ENCODE results near the gene UGT1A9. TPM values are rescaled to one million over a fixed set of nuclear protein-coding genes. Genes with fewer than 3 reads are reported as not detected.

UGT1A9 gene
- polyA plus RNA-seq, 1 donor (not counting 4 experiments of a cell fraction or from before 2014, with no cell fraction given) = not detected

DNA sequence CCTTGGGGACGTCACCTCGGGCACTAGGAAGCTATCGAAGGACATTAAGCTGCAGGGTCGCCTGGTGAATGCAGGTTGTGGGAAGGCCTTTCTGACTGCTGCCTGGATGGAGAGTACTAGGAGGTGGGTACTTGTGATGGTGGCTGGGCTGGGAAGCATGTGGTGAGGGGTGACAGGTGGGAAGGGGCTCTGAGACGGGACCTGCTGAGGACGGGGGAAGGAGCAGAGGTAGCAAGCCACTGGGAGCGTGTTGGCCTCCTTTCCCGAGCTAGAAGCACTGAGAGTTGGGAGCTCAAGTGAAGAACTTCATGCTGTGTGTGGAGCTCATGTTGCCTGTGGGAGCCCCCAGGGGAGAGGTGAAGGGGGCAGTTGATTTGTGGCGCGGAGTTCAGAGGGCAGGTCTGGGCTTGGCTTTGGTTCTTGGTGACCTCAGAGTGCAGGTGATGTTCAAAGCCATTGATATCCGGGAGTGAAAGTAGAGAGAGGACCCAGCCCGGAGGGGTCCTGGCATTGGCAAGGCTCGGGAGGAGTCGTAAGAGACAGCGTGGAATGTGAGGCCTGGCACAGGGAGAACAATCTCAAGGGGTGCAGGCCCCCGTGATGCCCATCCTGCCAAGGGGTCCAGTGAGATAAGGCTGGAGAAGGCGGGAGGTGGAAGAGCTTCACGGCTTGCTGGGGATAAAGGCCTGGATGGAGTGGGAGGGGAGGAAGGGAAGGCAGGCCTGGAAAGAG is 119.6 kb downstream of the UGT1A9 start:
- no peak overlapping the region for H3K4me2 ChIP-seq (ENCODE audit: control insufficient read depth, extremely low read depth, insufficient read depth, low read depth, low read length)
- H3K36me3 ChIP-seq (ENCODE audit: control insufficient read depth in 2 of 2, extremely low read depth in 1 of 2, insufficient read depth in 2 of 2, low read length in 2 of 2) = no peaks in the 10 kb centered on the region
- H3K4me1 ChIP-seq (ENCODE audit: control insufficient read depth, extremely low read depth, insufficient read depth, low read length) = peaks cover 1% of the 10 kb centered on the region
- H2AFZ ChIP-seq (ENCODE audit: control insufficient read depth, low read length) = no peak overlapping the region
- H3K9me1 ChIP-seq (ENCODE audit: control insufficient read depth, extremely low read depth, insufficient read depth, low read length) = no peaks in the 10 kb centered on the region
- H3K27me3 ChIP-seq (ENCODE audit: control insufficient read depth, extremely low read depth, insufficient read depth, low read length) = no peaks in the 10 kb centered on the region
- FAIRE-seq = no peak
- H3K79me2 ChIP-seq (ENCODE audit: control insufficient read depth, insufficient read depth, low read length) = no peaks in the 10 kb centered on the region
- DNase-seq (ENCODE audit: low read depth, low spot score) = no peak
- no peak overlapping the region for H3K9ac ChIP-seq (ENCODE audit: control insufficient read depth, extremely low read depth, insufficient read depth, low read length)
- TF ChIP-seq EZH2 (IDR thresholded peaks at IDR 0.05; ENCODE audit: low read length) = no peak
- TF ChIP-seq, protein P1, sequence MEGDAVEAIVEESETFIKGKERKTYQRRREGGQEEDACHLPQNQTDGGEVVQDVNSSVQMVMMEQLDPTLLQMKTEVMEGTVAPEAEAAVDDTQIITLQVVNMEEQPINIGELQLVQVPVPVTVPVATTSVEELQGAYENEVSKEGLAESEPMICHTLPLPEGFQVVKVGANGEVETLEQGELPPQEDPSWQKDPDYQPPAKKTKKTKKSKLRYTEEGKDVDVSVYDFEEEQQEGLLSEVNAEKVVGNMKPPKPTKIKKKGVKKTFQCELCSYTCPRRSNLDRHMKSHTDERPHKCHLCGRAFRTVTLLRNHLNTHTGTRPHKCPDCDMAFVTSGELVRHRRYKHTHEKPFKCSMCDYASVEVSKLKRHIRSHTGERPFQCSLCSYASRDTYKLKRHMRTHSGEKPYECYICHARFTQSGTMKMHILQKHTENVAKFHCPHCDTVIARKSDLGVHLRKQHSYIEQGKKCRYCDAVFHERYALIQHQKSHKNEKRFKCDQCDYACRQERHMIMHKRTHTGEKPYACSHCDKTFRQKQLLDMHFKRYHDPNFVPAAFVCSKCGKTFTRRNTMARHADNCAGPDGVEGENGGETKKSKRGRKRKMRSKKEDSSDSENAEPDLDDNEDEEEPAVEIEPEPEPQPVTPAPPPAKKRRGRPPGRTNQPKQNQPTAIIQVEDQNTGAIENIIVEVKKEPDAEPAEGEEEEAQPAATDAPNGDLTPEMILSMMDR (optimal IDR thresholded peaks at IDR 0.05 in 1 of 3, IDR thresholded peaks at IDR 0.05 in 1 of 3, conservative IDR thresholded peaks at IDR 0.05 in 1 of 3; ENCODE audit: extremely low read depth in 1 of 3, insufficient read depth in 2 of 3, low read length in 3 of 3) = no peak
- no peaks in the 10 kb centered on the region for H3K9me3 ChIP-seq (ENCODE audit: control insufficient read depth, low read depth, low read length)
- H3K4me3 ChIP-seq (ENCODE audit: control insufficient read depth in 2 of 3, extremely low read depth in 1 of 3, insufficient read depth in 2 of 3, low read depth in 1 of 3, low read length in 3 of 3) = no peak overlapping the region
- dilution Hi-C loops (cut with MboI; ENCODE audit: extremely low pct_ligation_motif_present, low sequenced_read_pairs) = no loop called here
- no peaks in the 10 kb centered on the region for H4K20me1 ChIP-seq (ENCODE audit: control insufficient read depth, extremely low read depth, insufficient read depth, low read length)
- H3K27ac ChIP-seq (ENCODE audit: control insufficient read depth, insufficient read depth, low read length) = no peak overlapping the region

GRCh38 chr2:233791883-233792329 is 120.2 kb downstream of the UGT1A9 start:
- dilution Hi-C loops (cut with MboI; ENCODE audit: extremely low pct_ligation_motif_present, low sequenced_read_pairs) = no loop called here
- FAIRE-seq (no peak), DNase-seq (ENCODE audit: low read depth, low spot score) (no peak)
- Histone ChIP-seq H4K20me1 (ENCODE audit: control insufficient read depth, extremely low read depth, insufficient read depth, low read length) (no peaks in the 10 kb centered on the region), H3K4me1 (ENCODE audit: control insufficient read depth, extremely low read depth, insufficient read depth, low read length) (peaks cover 4% of the 10 kb centered on the region), H3K4me2 (ENCODE audit: control insufficient read depth, extremely low read depth, insufficient read depth, low read depth, low read length) (no peak overlapping the region), H3K27ac (ENCODE audit: control insufficient read depth, insufficient read depth, low read length) (no peak overlapping the region), H3K9ac (ENCODE audit: control insufficient read depth, extremely low read depth, insufficient read depth, low read length) (no peak overlapping the region), H3K4me3 (ENCODE audit: control insufficient read depth in 2 of 3, extremely low read depth in 1 of 3, insufficient read depth in 2 of 3, low read depth in 1 of 3, low read length in 3 of 3) (no peak overlapping the region), H3K9me3 (ENCODE audit: control insufficient read depth, low read depth, low read length) (no peaks in the 10 kb centered on the region), H3K79me2 (ENCODE audit: control insufficient read depth, insufficient read depth, low read length) (no peaks in the 10 kb centered on the region), H2AFZ (ENCODE audit: control insufficient read depth, low read length) (no peak overlapping the region), H3K36me3 (ENCODE audit: control insufficient read depth in 2 of 2, extremely low read depth in 1 of 2, insufficient read depth in 2 of 2, low read length in 2 of 2) (no peaks in the 10 kb centered on the region), H3K27me3 (ENCODE audit: control insufficient read depth, extremely low read depth, insufficient read depth, low read length) (no peaks in the 10 kb centered on the region), H3K9me1 (ENCODE audit: control insufficient read depth, extremely low read depth, insufficient read depth, low read length) (no peaks in the 10 kb centered on the region)
- TF ChIP-seq, protein P1 (optimal IDR thresholded peaks at IDR 0.05 in 1 of 3, IDR thresholded peaks at IDR 0.05 in 1 of 3, conservative IDR thresholded peaks at IDR 0.05 in 1 of 3; ENCODE audit: extremely low read depth in 1 of 3, insufficient read depth in 2 of 3, low read length in 3 of 3) = no peak
- no peak for TF ChIP-seq EZH2 (IDR thresholded peaks at IDR 0.05; ENCODE audit: low read length)

Measured in keratinocyte (primary cell).